Transverse colon (tissue), 3 donors: ENCODE measurements around the gene FMO2.

ENCODE experiments used
- POLR2A ChIP-seq: fragments of 450-650 bp; IDR thresholded peaks from one replicate; pipeline ENCODE4 v1.6.1; 2016; ENCODE audit warnings: antibody characterized with exemption, mild to moderate bottlenecking, moderate library complexity
- TF ChIP-seq, protein P1 (sequence below), 5 experiments: fragments of 200-600 bp in 3 of 5; fragments of 450-650 bp in 2 of 5; sonication (generic) in 3 of 5; IDR thresholded peaks; 1 replicate in 2 of 5; 2 replicates in 3 of 5; pipeline ENCODE4 v1.5.1; 2016 to 2017; ENCODE audit warnings: antibody characterized with exemption in 5 of 5, inconsistent platforms in 3 of 5, mild to moderate bottlenecking in 2 of 5, moderate library complexity in 1 of 5

DNA sequence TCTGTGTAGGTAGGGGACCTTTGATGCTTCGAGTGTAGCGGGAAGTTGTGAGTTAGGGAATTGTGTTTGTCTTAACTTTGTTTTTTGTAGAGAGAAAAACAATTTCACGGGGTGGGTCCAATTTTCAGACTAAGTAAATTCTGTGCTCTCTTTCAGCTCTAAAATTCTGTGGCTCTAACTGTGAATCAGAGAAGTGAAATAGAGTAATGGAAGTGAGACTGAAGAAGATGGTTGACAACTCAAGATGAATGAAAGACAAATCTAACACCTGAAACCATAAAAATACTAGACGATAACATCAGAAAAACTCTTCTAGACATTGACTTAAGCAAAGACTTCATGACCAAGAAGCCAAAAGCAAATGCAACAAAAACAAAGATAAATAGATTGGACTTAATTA is 58.8 kb downstream of the FMO2 start:
- no peak for TF ChIP-seq POLR2A
- TF ChIP-seq, protein P1, sequence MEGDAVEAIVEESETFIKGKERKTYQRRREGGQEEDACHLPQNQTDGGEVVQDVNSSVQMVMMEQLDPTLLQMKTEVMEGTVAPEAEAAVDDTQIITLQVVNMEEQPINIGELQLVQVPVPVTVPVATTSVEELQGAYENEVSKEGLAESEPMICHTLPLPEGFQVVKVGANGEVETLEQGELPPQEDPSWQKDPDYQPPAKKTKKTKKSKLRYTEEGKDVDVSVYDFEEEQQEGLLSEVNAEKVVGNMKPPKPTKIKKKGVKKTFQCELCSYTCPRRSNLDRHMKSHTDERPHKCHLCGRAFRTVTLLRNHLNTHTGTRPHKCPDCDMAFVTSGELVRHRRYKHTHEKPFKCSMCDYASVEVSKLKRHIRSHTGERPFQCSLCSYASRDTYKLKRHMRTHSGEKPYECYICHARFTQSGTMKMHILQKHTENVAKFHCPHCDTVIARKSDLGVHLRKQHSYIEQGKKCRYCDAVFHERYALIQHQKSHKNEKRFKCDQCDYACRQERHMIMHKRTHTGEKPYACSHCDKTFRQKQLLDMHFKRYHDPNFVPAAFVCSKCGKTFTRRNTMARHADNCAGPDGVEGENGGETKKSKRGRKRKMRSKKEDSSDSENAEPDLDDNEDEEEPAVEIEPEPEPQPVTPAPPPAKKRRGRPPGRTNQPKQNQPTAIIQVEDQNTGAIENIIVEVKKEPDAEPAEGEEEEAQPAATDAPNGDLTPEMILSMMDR (IDR thresholded peaks at IDR 0.05) = no peak
